IMR-90 (cell line): ENCODE results near the gene ZNF783. TPM values are rescaled to one million over a fixed set of nuclear protein-coding genes. Genes with fewer than 3 reads are reported as not detected.
A peak's percentile ranks its signal among the peaks of the same experiment; 100 is the strongest.

Experiments
- ATAC-seq: fragments of 200-7000 bp; cut with Tn5 transposase; 2 replicates; pipeline ENCODE4 v1.9.1; 2020; ENCODE audit warnings: low read depth, mild to moderate bottlenecking, moderate library complexity
- BruUV-seq: library from RNA; stranded (reverse); fragments of 400-500 nt; replicated peaks from 2 replicates; lab custom pipeline; 2021; lab: Mats Ljungman, UMichigan
- CTCF ChIA-PET: fragments of 300-600 bp; formaldehyde crosslinking; extraction: SDS; loops from one replicate; lab custom pipeline; 2021; ENCODE audit warnings: antibody characterized with exemption; lab: Yijun Ruan, JAX
- POLR2A ChIA-PET: fragments of 300-600 bp; sonication (Branson Sonifier 250); formaldehyde crosslinking; loops from one replicate; lab custom pipeline; 2022; ENCODE audit warnings: antibody characterized with exemption; ENCODE audit not compliant: unreplicated experiment; lab: Charles Lee
- DNase-seq: peaks from one replicate; pipeline ENCODE4 v3.0.0; 2013
- H2AFZ ChIP-seq: replicated peaks from 2 replicates; pipeline ENCODE3; 2013; ENCODE audit warnings: low read length, mild to moderate bottlenecking; ENCODE audit not compliant: poor library complexity
- H2AK5ac ChIP-seq: 2 replicates; pipeline ENCODE4 v1.6.1; 2013; ENCODE audit warnings: low read depth, low read length, inconsistent platforms
- H2AK9ac ChIP-seq: replicated peaks from 2 replicates; pipeline ENCODE3; 2013; ENCODE audit warnings: mild to moderate bottlenecking, low read depth, low read length, moderate library complexity; ENCODE audit not compliant: poor library complexity
- H2BK120ac ChIP-seq: 2 replicates; pipeline ENCODE4 v1.6.1; 2013; ENCODE audit warnings: low read depth, low read length, inconsistent platforms
- H2BK15ac ChIP-seq: 3 replicates; pipeline ENCODE4 v1.6.1; 2013; ENCODE audit warnings: low read depth, low read length, inconsistent platforms
- H2BK20ac ChIP-seq: 2 replicates; pipeline ENCODE4 v1.6.1; 2013; ENCODE audit warnings: low read depth, mild to moderate bottlenecking, inconsistent platforms, low read length, moderate library complexity
- H2BK5ac ChIP-seq: 2 replicates; pipeline ENCODE4 v1.6.1; 2013; ENCODE audit warnings: mild to moderate bottlenecking, low read depth, low read length, inconsistent platforms; ENCODE audit not compliant: poor library complexity, severe bottlenecking
- H3K14ac ChIP-seq: replicated peaks from 2 replicates; pipeline ENCODE4 v1.6.1; 2013; ENCODE audit warnings: low read depth, low read length, inconsistent platforms
- H3K18ac ChIP-seq: 2 replicates; pipeline ENCODE4 v1.6.1; 2013; ENCODE audit warnings: low read depth, low read length, control low read depth
- H3K23ac ChIP-seq: 2 replicates; pipeline ENCODE4 v1.6.1; 2013; ENCODE audit warnings: low read depth, low read length, inconsistent platforms
- H3K27ac ChIP-seq: 2 replicates; pipeline ENCODE4 v1.5.1; 2013; ENCODE audit warnings: mild to moderate bottlenecking, control low read depth, low read length; ENCODE audit not compliant: insufficient read depth
- H3K27me3 ChIP-seq: 2 replicates; pipeline ENCODE4 v1.6.1; 2013; ENCODE audit warnings: low read length; ENCODE audit not compliant: control insufficient read depth, insufficient read depth
- H3K36me3 ChIP-seq: 2 replicates; pipeline ENCODE4 v1.6.1; 2013; ENCODE audit warnings: low read length, mixed read lengths; ENCODE audit not compliant: control insufficient read depth, insufficient read depth
- H3K4ac ChIP-seq: 2 replicates; pipeline ENCODE4 v1.6.1; 2013; ENCODE audit warnings: low read depth, low read length, inconsistent platforms
- H3K4me1 ChIP-seq: 2 replicates; pipeline ENCODE4 v1.6.1; 2013; ENCODE audit warnings: low read length, mixed read lengths; ENCODE audit not compliant: control insufficient read depth, insufficient read depth
- H3K4me2 ChIP-seq: 2 replicates; pipeline ENCODE4 v1.6.1; 2013; ENCODE audit warnings: low read depth, mild to moderate bottlenecking, control low read depth, low read length, moderate library complexity
- H3K4me3 ChIP-seq: 2 replicates; pipeline ENCODE4 v1.5.1; 2013; ENCODE audit warnings: low read depth, mild to moderate bottlenecking, control low read depth, low read length, moderate library complexity; ENCODE audit not compliant: insufficient read depth
- H3K56ac ChIP-seq: 2 replicates; pipeline ENCODE4 v1.6.1; 2013; ENCODE audit warnings: low read length, inconsistent platforms; ENCODE audit not compliant: insufficient read depth; ENCODE audit errors: extremely low read depth
- H3K79me1 ChIP-seq, 2 experiments: 2 replicates each; pipeline ENCODE4 v1.6.1; 2013; ENCODE audit warnings: low read length in 2 of 2, inconsistent platforms in 1 of 2, low read depth in 1 of 2
- H3K9ac ChIP-seq: 2 replicates; pipeline ENCODE4 v1.6.1; 2013; ENCODE audit warnings: low read depth, low read length, control low read depth
- H3K9me1 ChIP-seq: 2 replicates; pipeline ENCODE4 v1.6.1; 2013; ENCODE audit warnings: low read length, inconsistent platforms; ENCODE audit not compliant: insufficient read depth
- H3K9me3 ChIP-seq: 2 replicates; pipeline ENCODE4 v1.6.1; 2013; ENCODE audit warnings: low read length; ENCODE audit not compliant: control insufficient read depth, insufficient read depth
- H4K20me1 ChIP-seq: 2 replicates; pipeline ENCODE4 v1.6.1; 2013; ENCODE audit warnings: low read length, inconsistent platforms; ENCODE audit not compliant: insufficient read depth
- H4K5ac ChIP-seq: 2 replicates; pipeline ENCODE4 v1.6.1; 2013; ENCODE audit warnings: mild to moderate bottlenecking, low read depth, low read length, control low read depth
- H4K8ac ChIP-seq, 2 experiments: 2 replicates each; pipeline ENCODE4 v1.6.1; 2013; ENCODE audit warnings: low read depth in 2 of 2, low read length in 2 of 2, control low read depth in 1 of 2, inconsistent platforms in 1 of 2
- H4K91ac ChIP-seq: 2 replicates; pipeline ENCODE4 v1.6.1; 2013; ENCODE audit warnings: low read depth, low read length, inconsistent platforms; ENCODE audit not compliant: insufficient read depth
- BHLHE40 ChIP-seq: fragments of 150-350 bp; IDR thresholded peaks from 2 replicates; pipeline ENCODE4 v1.6.1; 2016; ENCODE audit warnings: mild to moderate bottlenecking, low read depth, low read length
- FOS ChIP-seq: fragments of 150-350 bp; IDR thresholded peaks from 2 replicates; pipeline ENCODE4 v1.6.1; 2016; ENCODE audit warnings: low read depth, low read length
- MAFK ChIP-seq: IDR thresholded peaks from 2 replicates; pipeline ENCODE4 v1.6.1; 2012; ENCODE audit warnings: low read depth, low read length, improper control_type of control experiment
- NFE2L2 ChIP-seq: fragments of 150-350 bp; IDR thresholded peaks from 2 replicates; pipeline ENCODE4 v1.6.1; 2016; ENCODE audit warnings: low read depth, mild to moderate bottlenecking, low read length
- POLR2A ChIP-seq: IDR thresholded peaks from 2 replicates; pipeline ENCODE4 v1.6.1; 2012; ENCODE audit warnings: mild to moderate bottlenecking, low read depth, low read length
- RAD21 ChIP-seq: IDR thresholded peaks from 2 replicates; pipeline ENCODE4 v1.6.1; 2012; ENCODE audit warnings: low read length, improper control_type of control experiment
- RCOR1 ChIP-seq: IDR thresholded peaks from 2 replicates; pipeline ENCODE4 v1.6.1; 2012; ENCODE audit warnings: mild to moderate bottlenecking, low read length, improper control_type of control experiment; ENCODE audit not compliant: insufficient replicate concordance
- SMC3 ChIP-seq: fragments of 150-350 bp; IDR thresholded peaks from 2 replicates; pipeline ENCODE4 v1.6.1; 2016; ENCODE audit warnings: low read depth, mild to moderate bottlenecking, antibody characterized with exemption, low read length, moderate library complexity
- WGBS, 2 experiments: methylation state at CpG; one replicate each; pipeline versions ENCODE4 v1.1.5 to v1.1.7; 2013; ENCODE audit warnings: missing lambda C conversion rate in 2 of 2; ENCODE audit not compliant: insufficient read length in 1 of 2; ENCODE audit errors: extremely low coverage in 2 of 2; 5-methylcytosine and 5-hydroxymethylcytosine counted together
- dilution Hi-C: fragments of 300-500 bp; cut with HindIII; formaldehyde crosslinking; loops from one replicate; pipeline ENCODE4 v1.14.3; 2018; ENCODE audit warnings: low sequenced_read_pairs; ENCODE audit not compliant: unreplicated experiment
- in situ Hi-C: fragments of 300-500 bp; cut with MboI; formaldehyde crosslinking; loops from 3 replicates; pipeline ENCODE4 v1.14.3; 2019; ENCODE audit warnings: low sequenced_read_pairs, inconsistent platforms, mixed read lengths
- intact Hi-C: fragments of 100-400 bp; cut with micrococcal nuclease; formaldehyde crosslinking; loops from 2 replicates; pipeline ENCODE4 v1.10.0; 2022
- polyA plus RNA-seq, 3 experiments: library from polyadenylated mRNA; depleted of rRNA; stranded (reverse); fragments of >200 nt; gene quantifications; 2 replicates each; pipeline ENCODE4 v1.2.3, GENCODE V29; 2012; ENCODE audit warnings: low replicate concordance in 1 of 3
- total RNA-seq: library from RNA; depleted of rRNA; stranded (reverse); fragments of >200 nt; gene quantifications from 2 replicates; pipeline ENCODE4 v1.2.3, GENCODE V29; 2012
- TF ChIP-seq, protein P1 (sequence below): conservative IDR thresholded peaks from 2 replicates; pipeline ENCODE4 v1.5.1; 2012; ENCODE audit warnings: mild to moderate bottlenecking, low read depth, low read length, improper control_type of control experiment

Gene ZNF783
- total and polyA plus RNA-seq, 2 of the 4 experiments (the other 2 are of a cell fraction), result 2.3 to 7.2 TPM

DNA sequence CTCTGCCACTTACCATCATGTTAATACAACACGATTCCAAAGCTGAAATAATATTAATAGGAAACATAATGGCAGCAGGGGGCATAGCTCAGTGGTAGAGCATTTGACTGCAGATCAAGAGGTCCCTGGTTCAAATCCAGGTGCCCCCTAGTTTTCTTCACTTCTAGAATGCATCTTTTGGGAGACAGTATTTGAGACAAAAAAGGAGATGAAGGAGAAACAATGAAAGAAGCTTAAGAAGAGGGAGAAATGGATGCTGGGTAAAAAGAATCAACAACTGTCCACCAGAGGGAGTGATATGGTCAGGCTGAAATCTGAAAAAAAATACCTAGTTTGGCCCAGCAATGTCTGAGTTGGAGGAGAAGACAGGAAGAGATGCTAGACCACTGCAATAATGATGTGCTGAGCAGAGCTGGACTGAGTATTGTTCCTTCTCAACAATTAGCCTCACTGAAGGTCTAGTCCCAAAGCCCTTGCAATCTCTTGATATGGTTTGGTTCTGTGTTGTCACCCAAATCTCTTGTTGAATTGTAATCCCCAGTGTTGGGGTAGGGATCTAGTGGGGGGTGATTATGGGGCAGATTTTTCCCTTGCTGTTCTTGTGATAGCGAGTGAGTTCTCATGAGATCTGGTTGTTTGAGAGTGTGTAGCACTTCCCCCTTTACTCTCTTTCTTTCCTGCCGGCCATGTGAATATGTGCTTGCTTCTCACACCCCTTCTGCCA lies 48.3 kb downstream of the ZNF783 start:
- no peaks in the 10 kb centered on the region for H3K9me1 ChIP-seq
- no peak overlapping the region for H4K91ac ChIP-seq
- in situ Hi-C loops, result no loop called here
- H3K79me1 ChIP-seq, result no peaks in the 10 kb centered on the region
- H3K56ac ChIP-seq, result no peak overlapping the region
- H3K9me3 ChIP-seq, result no peaks in the 10 kb centered on the region
- no peak overlapping the region for H2BK5ac ChIP-seq
- intact Hi-C loops, result loop anchor here (1.0 to 10.0 kb wide), 3 partner anchors 112 to 285 kb away; partner anchors contain the start of gene ZNF746
- H3K4me2 ChIP-seq, result no peak overlapping the region
- no peak overlapping the region for H3K4ac ChIP-seq
- ChIA-PET POLR2A (no interaction called here), CTCF (interaction anchor here (0.6 to 2.1 kb wide), 9 partner anchors 10 to 441 kb away, joined by 3 to 12 read pairs (median 4); partner anchors contain the start of gene ZNF783)
- H2AFZ ChIP-seq, result peak overlapping the region; percentile 82
- ATAC-seq, result peak; percentile 95
- no peak overlapping the region for H2BK15ac ChIP-seq
- H3K18ac ChIP-seq, result no peak overlapping the region
- H2BK20ac ChIP-seq, result no peak overlapping the region
- no peaks in the 10 kb centered on the region for H3K4me1 ChIP-seq
- peak; percentile 87 for DNase-seq
- no peaks in the 10 kb centered on the region for H3K36me3 ChIP-seq
- no peak overlapping the region for H3K9ac ChIP-seq
- no peak overlapping the region for H2BK120ac ChIP-seq
- H3K14ac ChIP-seq, result no peak overlapping the region
- H3K27me3 ChIP-seq, result no peaks in the 10 kb centered on the region
- BruUV-seq, result no TSS peak
- H2AK9ac ChIP-seq, result no peak overlapping the region
- peak overlapping the region; percentile 50; the same call in 1 of the 2 replicates for H4K5ac ChIP-seq
- no peaks in the 10 kb centered on the region for H4K20me1 ChIP-seq
- H3K27ac ChIP-seq, result no peak overlapping the region
- TF ChIP-seq SMC3 (peak; percentile 70), RAD21 (peak; percentile 60), BHLHE40 (no peak), NFE2L2 (no peak), MAFK (no peak), FOS (peak; percentile 12; the same call in 1 of the 2 replicates), RCOR1 (no peak), POLR2A (no peak)
- TF ChIP-seq, protein P1, sequence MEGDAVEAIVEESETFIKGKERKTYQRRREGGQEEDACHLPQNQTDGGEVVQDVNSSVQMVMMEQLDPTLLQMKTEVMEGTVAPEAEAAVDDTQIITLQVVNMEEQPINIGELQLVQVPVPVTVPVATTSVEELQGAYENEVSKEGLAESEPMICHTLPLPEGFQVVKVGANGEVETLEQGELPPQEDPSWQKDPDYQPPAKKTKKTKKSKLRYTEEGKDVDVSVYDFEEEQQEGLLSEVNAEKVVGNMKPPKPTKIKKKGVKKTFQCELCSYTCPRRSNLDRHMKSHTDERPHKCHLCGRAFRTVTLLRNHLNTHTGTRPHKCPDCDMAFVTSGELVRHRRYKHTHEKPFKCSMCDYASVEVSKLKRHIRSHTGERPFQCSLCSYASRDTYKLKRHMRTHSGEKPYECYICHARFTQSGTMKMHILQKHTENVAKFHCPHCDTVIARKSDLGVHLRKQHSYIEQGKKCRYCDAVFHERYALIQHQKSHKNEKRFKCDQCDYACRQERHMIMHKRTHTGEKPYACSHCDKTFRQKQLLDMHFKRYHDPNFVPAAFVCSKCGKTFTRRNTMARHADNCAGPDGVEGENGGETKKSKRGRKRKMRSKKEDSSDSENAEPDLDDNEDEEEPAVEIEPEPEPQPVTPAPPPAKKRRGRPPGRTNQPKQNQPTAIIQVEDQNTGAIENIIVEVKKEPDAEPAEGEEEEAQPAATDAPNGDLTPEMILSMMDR, result peak; percentile 76
- dilution Hi-C loops, result no loop called here
- no CpG with 5 or more reads among the region's 3 CpGs for WGBS, 2 experiments
- H3K23ac ChIP-seq, result no peak overlapping the region
- H3K4me3 ChIP-seq, result no peak overlapping the region
- no peak overlapping the region for H2AK5ac ChIP-seq
- peak overlapping the region in 1 of 2 experiments; percentile 65; a peak in 1 of 4 replicates for H4K8ac ChIP-seq
